Measurements from ENCODE around the gene CD244.
"Not testable (repeated sequence)": the region's sequence is repeated elsewhere in the genome, so short reads cannot be mapped to it uniquely, and the experiment has no call there.

CD244 gene, protein sequence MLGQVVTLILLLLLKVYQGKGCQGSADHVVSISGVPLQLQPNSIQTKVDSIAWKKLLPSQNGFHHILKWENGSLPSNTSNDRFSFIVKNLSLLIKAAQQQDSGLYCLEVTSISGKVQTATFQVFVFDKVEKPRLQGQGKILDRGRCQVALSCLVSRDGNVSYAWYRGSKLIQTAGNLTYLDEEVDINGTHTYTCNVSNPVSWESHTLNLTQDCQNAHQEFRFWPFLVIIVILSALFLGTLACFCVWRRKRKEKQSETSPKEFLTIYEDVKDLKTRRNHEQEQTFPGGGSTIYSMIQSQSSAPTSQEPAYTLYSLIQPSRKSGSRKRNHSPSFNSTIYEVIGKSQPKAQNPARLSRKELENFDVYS

DNA sequence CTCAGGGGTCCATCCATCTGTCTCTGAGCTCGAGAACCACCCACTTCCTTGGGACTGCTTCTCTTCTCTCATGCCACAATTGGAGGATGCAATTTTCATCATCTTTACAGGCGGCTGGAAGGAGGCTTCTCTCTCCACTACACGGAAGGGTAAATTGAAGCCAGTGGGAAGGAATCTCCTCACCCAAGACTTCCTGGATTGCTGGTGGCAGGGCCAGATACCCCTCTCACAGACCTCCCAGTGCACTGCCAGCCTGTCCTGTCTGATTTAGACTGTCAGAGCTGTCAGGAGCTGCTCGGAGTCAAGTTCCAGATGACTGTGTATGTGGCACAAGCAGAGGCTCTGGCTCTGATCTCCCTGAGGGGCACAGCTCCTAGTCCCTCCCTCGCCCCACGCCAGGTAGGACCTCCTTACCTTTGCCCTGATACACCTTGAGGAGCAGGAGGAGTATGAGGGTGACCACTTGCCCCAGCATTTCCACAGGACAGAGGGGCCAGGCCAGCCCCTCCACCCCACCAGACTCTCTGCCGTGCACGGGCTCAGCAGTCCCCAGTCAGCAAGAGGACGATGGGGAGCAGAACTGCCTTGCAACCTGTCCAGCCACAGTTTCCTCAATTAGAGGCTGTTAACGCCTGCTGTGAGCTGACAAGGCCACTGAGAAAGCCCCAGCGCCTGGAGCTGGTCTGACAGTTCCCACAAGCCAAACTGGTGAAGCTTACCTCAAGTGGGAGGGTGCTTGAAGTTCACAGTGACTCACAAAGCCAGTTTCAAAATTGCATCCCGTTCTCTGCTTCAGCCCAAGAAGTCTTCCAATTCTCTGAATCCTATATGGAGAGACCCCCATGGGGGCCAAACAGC, at the start of gene CD244:
Gene CD244 (minus strand): TSS at position 685 of the 858 bp plus-strand sequence. CDS start 210 bp downstream, at position 475.
- no peak for FAIRE-seq

DNA sequence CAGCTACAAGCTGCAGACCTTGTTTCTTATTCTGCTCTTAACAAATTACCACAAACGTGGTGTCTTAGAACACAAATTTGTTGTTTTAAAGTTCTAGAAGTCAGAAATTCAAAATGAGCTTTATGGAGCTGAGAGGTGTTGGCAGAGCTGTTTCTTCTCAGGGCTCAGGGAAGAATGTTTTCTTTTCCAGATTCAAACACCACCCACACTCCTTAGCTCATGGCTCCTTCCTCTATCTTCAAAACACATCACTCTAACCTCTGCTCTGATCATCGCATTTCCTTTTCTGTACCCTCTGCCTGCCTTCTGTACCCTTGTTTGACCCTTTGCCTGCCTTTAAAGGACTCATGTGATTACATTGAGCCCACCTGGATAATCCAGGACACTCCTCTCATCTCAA, 49.2 kb upstream of the CD244 start:
- no peak for FAIRE-seq

DNA sequence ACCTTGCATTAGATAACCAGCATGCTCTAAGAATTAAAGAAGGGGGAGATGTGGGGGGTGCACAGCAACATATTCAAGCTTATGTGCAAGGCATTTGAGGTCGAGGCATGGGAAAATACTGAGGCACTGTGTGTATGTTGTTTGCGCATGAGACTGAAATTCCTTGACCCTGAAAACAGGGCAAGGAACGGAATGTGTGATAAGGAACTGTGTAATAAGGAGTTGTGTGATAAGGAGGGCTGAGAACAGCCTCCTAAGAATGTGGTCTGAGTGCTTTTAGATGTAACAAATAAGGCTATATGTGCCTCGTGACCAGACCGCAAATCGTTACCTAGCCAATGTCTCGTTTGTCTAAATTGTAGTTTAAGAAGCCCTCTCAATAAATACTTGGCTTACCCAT, 48.8 kb upstream of the CD244 start:
- FAIRE-seq = no peak

DNA sequence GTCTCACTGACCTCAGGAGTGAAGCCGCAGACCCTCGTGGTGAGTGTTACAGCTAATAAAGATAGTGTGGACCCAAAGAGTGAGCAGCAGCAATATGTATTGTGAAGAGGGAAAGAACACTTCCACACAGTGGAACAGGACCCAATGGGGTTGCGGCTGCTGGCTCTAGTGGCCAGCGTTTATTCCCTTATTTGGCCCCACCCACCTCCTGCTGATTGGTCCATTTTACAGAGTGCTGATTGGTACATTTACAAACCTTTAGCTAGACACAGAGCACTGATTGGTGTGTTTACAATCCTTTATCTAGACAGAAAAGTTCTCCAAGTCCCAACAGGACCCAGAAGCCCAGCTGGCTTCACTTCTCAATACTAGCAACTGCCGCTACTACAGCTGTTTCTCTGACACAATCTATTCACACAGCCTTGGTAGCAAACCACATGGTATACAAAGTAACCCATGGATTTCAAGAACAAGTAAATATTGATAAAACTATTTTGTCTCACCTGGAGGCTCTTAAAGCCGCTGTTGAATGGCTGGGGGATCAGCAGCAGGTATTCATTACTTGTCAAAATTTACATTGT, 47.6 kb upstream of the CD244 start:
- FAIRE-seq = no peak

DNA sequence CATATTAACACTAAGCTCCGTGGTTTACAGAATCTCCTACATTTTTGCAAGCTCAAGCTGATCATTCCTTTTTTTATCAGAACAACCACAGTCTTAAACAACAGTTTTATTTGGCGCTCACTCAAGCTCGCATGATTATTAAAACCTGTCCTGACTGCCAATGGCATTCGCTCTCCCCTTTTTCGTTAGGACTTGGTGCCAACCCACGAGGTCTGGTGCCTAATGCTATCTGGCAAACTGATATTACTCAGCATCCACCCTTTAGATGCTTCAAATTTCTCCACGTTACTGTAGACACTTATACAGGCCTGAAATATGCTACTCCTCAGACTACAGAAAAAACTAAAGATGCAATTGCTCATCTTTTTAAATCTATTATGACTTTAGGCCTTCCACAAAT, 45.3 kb upstream of the CD244 start:
- FAIRE-seq = no peak

DNA sequence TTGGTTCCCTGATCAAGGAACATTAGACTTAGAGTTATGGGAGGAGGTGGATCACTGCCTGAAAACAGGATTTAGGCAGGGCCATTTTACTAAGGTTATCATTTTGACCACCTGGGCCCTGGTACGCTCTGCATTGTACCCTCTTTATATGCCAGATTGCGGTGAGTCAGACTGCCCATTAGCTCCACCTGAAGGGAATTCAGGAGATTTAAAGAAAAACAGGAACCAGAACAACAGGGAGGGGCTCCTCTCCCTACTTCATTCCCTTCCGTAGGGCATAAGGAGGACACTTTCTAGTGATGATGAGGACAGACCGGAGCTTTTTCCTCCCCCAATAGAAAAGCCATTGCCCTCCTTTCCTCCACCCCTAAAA, 42.9 kb upstream of the CD244 start:
- no peak for FAIRE-seq

DNA sequence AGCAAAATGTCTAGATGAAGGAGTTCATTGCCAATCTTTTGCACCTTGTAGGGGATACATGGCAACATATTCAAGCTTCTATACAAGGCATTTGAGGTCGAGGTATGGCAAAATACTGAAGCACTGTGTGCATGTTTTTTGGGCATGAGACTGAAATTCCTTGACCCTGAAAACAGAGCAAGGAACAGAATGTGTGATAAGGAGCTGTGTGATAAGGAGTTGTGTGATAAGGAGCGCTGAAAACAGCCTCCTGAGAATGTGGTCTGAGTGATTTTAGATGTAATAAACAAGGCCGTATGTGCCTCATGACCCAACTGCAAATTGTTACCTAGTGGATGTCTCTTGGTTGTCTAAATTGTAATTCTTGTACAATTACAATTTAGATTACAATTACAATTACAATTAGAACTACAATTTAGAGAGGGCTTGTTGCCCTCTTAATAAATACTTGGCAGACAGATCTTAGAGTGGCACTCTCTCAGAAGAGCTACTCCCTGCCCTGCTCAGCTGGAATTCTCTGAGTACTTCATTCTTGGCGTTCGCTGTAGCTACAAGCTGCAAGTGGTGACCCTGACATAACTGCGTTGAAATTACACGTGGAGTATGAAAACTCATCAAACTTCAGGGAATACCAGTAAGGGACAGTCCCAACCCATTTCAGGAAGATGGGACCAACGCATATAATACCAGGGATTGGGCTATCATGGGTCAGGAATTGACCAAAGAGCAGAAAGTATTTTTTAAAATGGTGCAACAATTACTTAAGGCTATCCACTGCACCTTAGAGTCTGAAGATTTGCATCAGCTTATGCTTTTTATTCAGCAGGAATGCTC, 42.3 kb upstream of the CD244 start:
- FAIRE-seq = no peak

DNA sequence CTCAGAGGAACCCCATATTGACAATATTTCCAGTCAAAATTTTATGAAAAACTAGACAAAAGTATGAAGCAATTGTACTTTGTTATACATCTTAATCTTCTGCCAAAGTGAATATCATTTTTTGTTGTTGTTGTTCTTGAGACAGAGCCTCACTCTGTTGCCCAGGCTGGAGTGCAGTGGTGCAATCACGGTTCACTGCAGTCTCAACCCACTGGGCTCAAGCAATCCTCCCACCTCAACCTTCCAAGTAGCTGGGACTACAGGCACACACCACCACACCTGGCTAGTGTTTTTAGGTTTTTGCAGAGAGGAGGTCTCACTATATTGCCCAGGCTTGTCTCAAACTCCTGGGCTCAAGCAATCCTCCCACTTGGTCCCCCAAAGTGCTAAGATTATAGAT, 39.6 kb upstream of the CD244 start:
- FAIRE-seq = not testable (repeated sequence)

DNA sequence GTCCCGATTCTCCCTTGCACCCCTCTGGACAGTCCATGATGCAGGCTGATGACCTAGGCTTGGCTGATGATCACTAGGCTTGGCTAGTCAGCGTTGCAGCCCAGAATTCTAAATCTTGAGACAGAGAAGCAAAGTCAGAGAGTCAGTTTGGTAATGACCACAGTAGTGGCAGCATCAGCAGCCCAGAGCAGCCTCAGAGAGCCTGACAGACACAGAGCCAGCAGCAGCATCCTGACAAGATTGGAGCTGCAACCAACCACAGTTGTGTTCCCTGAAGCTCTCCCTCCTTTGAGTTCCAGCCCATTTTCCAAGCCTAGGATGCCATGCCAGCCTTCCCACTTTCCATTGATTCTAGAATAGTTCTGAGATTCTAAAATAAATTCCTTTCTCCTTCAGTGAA, 39.1 kb upstream of the CD244 start:
- FAIRE-seq = no peak

DNA sequence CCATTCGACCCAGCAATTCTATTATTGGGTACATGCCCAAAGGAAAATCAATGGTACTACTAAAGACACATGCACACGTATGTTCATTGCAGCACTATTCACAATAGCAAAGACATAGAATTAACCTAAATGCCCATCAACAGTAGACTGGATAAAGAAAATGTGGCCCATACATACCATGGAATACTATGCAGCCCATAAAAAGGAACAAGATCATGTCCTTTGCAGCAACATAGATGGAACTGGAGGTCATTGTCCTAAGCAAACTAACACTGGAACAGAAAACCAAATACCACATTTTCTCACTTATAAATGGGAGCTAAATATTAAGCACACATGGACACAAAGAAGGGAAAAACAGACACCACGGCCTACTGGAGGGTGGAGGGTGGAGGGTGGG, 38.0 kb upstream of the CD244 start:
- not testable (repeated sequence) for FAIRE-seq

DNA sequence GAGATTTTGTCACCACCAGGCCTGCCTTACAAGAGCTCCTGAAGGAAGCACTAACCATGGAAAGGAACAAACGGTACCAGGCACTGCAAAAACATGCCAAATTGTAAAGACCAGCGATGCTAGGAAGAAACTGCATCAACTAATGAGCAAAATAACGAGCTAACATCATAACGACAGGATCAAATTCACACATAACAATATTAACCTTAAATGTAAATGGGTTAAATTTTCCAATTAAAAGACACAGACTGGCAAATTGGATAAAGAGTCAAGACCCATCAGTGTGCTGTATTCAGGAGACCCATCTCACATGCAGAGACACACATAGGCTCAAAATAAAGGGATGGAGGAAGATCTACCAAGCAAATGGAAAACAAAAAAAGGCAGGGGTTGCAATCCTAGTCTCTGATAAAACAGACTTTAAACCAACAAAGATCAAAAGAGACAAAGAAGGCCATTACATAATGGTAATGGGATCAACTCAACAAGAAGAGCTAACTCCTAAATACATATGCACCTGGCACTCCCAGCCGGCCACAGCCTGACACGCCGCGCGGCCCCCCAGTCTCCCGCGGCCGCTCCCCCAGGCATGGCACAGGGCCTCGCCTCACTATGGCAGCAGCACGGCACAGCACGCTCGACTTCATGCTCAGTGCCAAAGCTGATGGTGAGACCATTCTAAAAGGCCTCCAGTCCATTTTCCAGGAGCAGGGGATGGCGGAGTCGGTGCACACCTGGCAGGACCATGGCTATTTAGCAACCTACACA, 31.9 kb upstream of the CD244 start:
- FAIRE-seq = not testable (repeated sequence)

DNA sequence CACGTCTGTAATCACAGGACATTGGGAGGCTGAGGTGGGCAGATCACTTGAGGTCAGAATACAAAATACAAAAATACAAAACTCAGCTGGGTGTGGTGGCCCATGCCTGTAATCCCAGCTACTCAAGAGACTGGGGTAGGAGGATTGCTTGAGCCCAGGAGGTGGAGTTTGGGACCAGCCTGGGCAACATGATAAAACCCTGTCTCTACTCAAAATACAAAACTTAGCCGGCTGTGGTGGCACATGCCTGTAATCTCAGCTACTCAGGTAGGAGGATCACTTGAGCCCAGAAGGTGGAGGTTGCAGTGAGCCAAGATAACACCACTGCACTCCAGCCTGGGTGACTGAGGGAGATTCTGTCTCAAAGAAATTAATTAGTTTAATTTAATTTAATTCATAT, 28.8 kb upstream of the CD244 start:
- no peak for FAIRE-seq

DNA sequence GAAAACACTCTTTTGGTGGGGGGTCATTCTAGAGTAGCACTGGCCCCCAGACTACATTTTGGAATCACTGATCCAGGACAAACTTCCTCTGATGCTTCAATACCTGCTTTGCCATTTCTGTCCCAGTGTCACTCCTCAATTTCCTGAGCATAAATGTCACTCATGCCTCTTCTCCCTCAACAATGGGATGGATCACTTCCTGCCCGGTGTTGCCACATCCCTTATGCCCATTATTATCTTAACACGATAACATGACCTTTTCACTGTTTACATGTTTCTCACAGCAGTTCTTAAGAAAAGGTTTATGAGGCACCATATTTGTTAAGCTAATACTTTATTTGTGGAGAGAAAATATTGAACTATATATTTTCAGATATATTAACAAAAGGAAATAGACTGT, 26.2 kb upstream of the CD244 start:
- no peak for FAIRE-seq

DNA sequence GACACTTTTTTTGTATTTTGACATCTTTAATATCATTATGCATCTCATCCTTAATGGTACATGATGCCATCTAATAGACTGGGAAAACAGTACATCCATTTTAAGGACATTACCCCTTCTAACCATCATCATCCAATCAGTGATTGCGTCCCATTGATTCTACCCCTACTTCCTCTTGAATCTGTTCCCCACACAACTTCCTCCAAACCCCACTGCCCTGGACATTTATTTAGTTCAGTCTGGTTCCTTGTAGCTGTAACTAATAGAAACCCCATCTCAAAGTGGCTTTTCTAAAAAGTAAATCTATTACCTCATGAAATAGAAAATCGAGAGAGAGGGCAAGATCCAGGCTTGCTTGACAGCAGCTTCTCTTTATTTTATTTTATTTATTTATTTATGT, 24.4 kb upstream of the CD244 start:
- no peak for FAIRE-seq

DNA sequence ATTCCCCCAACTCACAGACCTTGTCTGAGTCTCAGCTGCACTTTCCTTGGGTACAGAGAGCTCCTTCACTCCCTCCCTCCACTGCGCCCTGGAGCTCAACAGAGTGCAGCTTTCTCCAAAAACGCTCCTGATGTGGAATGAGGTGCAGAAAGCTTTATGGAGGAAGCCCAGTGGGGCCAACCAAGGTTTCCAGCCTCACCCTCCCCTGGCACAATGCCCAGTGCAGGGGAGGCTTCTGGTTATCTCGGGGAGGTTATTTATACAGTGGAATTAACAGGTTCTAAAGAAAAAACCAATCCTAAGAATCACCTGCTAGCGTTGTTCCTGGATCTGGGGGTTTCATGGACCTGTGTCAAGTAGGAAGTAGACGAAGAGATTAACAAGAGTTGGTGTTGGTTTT, 22.4 kb upstream of the CD244 start, which contains the start of gene ITLN1:
Gene ITLN1 (minus strand): TSS at position 139 of the 400 bp plus-strand sequence. CDS start 303 bp downstream, outside the sequence.
- FAIRE-seq = no peak

DNA sequence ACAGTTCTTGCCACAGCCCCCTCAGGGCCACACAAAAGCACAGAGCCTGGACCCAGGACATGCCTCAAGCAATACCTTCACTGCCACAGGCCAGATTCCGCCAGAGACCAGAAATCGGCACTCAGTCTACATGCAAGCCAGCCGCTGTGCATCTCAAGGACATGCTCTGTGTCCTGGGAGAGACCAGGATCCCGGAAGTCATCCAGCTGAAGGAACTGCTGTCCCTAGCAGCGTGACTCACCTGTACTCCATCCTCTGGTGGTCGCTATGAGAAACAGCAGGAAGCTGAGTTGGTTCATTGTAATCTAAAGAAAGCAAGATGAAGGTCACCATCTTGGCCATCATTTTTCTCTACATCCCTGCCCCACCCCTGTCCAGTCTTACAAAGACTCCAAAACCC, 21.9 kb upstream of the CD244 start:
- FAIRE-seq = no peak

DNA sequence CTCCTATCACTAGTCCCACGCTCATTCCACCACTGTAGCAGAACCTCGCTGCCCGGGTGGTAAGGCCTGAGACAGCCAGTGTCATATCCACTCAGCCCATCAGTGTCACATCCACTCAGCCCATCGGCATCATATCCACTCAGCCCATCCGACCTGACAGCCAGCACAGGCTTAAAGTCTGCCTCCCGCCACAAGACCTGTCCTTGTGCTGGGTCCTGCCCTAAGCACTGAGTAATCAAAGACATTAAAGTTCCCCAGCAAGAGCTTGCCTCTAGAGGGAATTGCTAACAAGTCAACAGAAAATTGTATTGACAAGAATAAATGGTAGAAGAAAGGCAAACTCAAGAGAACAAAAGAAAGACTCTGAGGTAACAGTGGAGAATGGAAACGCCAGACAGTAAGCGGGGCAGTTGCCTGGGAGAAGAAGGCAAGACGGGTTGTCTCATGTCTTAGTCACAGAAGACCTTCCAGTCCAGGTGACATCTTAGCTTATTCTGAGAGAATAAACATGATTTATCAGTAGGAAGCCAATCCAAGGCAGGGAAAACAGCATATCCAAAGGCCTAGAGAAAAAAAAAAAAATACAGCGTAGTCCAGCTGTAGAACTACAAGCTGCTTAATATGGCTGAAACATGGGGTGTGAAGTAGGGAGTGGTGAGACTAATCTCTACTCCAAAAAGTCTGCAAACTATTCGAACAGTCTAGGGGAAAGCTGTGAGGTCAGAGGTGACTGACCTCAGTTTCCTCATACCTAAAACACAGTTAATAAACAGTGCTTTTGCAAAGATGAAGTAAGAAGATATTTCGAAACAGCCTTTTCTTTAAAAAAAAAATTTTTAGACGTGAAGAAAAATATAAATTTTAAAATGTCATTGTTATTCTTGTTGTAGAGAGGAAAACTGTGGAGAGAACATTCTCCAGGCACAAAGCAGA, 21.2 kb upstream of the CD244 start:
- no peak for FAIRE-seq

DNA sequence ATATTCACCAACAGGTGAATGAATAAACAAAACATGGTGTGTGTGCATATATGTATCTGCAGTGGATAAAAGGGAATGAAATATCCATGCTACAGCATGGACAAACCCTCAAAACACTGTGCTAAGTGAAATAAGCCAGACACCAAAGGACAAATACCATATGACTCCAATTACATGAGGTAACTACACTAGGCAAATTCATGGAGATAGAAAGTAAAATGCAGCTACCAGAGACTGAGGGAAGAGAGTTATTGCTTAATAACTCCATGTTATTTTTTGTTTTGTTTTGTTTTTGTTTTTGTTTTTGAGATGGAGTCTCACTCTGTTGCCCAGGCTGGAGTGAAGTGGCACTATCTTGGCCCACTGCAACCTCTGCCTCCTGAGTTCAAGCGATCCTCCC, 19.9 kb upstream of the CD244 start:
- no peak for FAIRE-seq

DNA sequence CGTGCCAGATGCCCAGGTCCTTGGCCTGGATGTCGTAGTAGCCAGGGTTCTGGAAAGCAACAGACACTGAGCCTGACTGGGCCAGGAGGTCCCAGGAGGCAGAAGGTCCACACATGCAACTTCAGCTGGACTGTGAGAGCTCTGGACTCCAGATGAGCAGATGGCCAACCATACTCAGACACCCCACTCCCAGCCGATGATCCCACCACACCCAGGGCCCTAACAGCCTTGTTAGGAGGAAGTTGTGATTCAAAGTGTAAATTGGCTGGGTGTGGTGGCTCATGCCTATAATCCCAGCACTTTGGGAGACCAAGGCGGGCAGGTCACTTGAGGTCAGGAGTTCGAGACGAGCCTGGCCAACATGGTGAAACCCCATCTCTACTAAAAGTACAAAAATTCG, 18.6 kb upstream of the CD244 start:
- FAIRE-seq = not testable (repeated sequence)

DNA sequence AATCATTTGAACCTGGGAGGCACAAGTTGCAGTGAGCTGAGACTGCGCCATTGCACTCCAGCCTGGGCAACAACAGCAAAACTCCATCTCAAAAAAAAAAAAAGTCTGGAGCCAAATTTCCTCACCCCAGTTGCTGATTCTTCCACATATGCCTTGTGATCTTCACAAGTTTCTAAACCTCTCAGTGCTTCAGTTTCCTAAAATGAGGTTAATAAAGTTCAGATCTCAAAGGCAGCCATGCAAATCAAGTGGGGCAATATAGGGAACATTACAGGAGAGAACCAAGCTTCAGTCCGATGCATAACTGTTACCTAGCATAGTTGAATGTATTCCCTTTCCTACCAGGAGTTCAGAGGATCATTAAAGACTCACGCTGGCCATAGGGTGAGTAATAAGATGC, 17.5 kb upstream of the CD244 start:
- FAIRE-seq = no peak

DNA sequence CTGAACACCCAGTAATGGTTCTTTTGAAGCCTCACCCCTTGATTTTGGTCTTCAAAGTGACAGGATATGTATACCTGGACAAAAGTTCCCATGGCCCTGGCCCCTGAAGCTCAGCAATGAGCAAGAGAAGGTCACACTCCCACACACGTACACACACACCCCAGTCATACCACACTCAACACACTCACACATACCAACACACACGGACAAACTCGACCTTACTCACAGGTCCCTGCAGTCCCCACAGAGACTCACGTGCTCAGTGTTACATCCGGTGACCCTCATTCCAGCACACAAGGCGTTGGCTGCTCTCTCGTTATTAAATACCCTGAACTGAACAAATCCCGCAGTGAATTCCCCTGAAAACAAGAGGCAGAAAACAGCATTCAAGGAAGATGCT, 16.4 kb upstream of the CD244 start:
- FAIRE-seq = no peak

All from endometrium (tissue), 2 donors.